ENCODE data around the gene FAHD1. TPM values are rescaled to one million over a fixed set of nuclear protein-coding genes. Genes with fewer than 3 reads are reported as not detected.

FAHD1 gene
- total RNA-seq, 5 donors from 2014 or later (not counting 1 experiment from before 2014, with no cell fraction given), result 6.2 to 15.3 (median 11.2) TPM

DNA sequence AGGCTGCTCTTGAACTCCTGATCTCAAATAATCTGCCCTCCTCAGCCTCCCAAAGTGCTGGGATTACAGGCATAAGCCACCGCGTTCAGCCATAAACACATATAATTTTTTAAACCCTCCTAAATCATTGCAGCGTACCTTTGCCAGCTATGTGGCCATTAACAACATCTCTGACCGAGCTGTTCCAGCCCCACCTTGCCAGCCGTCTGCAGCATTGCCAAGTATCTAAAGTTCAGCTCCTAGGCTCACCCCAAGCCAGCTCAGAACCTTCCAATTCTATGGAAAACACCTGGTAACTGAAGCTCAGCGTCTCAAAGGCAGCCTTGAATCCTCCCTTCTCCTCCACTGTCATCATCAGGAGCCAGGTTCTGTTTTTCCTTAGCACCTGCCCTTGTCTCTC is 50.1 kb downstream of the FAHD1 start:
- Mint-ChIP-seq H3K36me3 (no peaks in the 10 kb centered on the region), H3K4me3 (no peak overlapping the region), H3K9me3 (no peaks in the 10 kb centered on the region), H3K27me3 (peaks cover 30 to 42% of the 10 kb centered on the region in 2 donors), H3K27ac (peak overlapping the region in 1 of 2 donors; percentile 31), H3K4me1 (peaks cover 4 to 5% (median 4%) of the 10 kb centered on the region in 3 donors)
- CTCF ChIA-PET, result no interaction called here
- no peak overlapping the region for H3K27ac ChIP-seq (ENCODE audit: low read length)
- no peaks in the 10 kb centered on the region for H3K36me3 ChIP-seq (ENCODE audit: control insufficient read depth in 2 of 2, extremely low read depth in 1 of 2, insufficient read depth in 1 of 2, low read length in 1 of 2)
- no peaks in the 10 kb centered on the region for H3K9me3 ChIP-seq
- WGBS (ENCODE audit: insufficient coverage), result 74% methylated on average over 6 of the region's 6 CpGs
- DNase-seq (no peak), ATAC-seq (replicated peaks in 1 of 4) (no peak)
- no peak overlapping the region for H3K4me3 ChIP-seq (ENCODE audit: control insufficient read depth in 1 of 2, extremely low read depth in 1 of 2, low read length in 1 of 2)
- peaks cover 2 to 54% of the 10 kb centered on the region in 2 experiments for H3K27me3 ChIP-seq (replicated peaks in 1 of 2; ENCODE audit: control insufficient read depth in 2 of 2, extremely low read depth in 1 of 2, insufficient read depth in 2 of 2, low read length in 1 of 2)
- POLR2A ChIA-PET, result no interaction called here
- H3K4me1 ChIP-seq (ENCODE audit: control insufficient read depth in 1 of 2, extremely low read depth in 1 of 2, insufficient read depth in 2 of 2, low read length in 2 of 2), result peaks cover 0 to 7% of the 10 kb centered on the region in 2 experiments

DNA sequence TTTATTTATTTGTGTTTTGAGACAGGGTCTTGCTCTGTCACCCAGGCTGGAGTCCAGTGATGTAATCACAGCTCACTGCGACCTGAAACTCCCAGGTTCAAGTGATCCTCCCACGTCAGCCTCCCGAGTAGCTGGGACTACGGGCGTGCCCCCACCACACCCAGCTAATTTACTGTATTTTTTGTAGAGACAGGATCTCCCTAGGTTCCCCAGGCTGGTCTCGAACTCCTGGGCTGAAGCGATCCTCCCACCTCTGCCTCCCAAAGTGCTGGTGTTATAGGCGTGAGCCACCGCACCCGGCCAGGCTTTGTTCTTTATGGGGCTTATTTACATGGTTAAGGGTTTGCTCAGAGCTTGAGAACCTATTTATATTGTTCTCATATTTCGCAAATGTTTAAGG is 50.8 kb downstream of the FAHD1 start:
- ChIA-PET POLR2A (no interaction called here), CTCF (no interaction called here)
- peaks cover 2 to 50% of the 10 kb centered on the region in 2 experiments for H3K27me3 ChIP-seq (replicated peaks in 1 of 2; ENCODE audit: control insufficient read depth in 2 of 2, extremely low read depth in 1 of 2, insufficient read depth in 2 of 2, low read length in 1 of 2)
- no CpG with 5 or more reads among the region's 11 CpGs for WGBS (ENCODE audit: insufficient coverage)
- H3K9me3 ChIP-seq, result no peaks in the 10 kb centered on the region
- H3K4me1 Mint-ChIP-seq, result no peaks in the 10 kb centered on the region
- no peak overlapping the region for H3K27ac ChIP-seq (ENCODE audit: low read length)
- no peaks in the 10 kb centered on the region for H3K9me3 Mint-ChIP-seq
- DNase-seq (no peak), ATAC-seq (replicated peaks in 1 of 4) (no peak)
- H3K27ac Mint-ChIP-seq, result no peak overlapping the region
- no peaks in the 10 kb centered on the region for H3K4me1 ChIP-seq (ENCODE audit: control insufficient read depth in 1 of 2, extremely low read depth in 1 of 2, insufficient read depth in 2 of 2, low read length in 2 of 2)
- no peak overlapping the region for H3K4me3 ChIP-seq (ENCODE audit: control insufficient read depth in 1 of 2, extremely low read depth in 1 of 2, low read length in 1 of 2)
- H3K27me3 Mint-ChIP-seq, result peaks cover 26 to 38% of the 10 kb centered on the region in 2 donors
- H3K36me3 Mint-ChIP-seq, result no peaks in the 10 kb centered on the region
- no peaks in the 10 kb centered on the region for H3K36me3 ChIP-seq (ENCODE audit: control insufficient read depth in 2 of 2, extremely low read depth in 1 of 2, insufficient read depth in 1 of 2, low read length in 1 of 2)
- H3K4me3 Mint-ChIP-seq, result no peak overlapping the region

DNA sequence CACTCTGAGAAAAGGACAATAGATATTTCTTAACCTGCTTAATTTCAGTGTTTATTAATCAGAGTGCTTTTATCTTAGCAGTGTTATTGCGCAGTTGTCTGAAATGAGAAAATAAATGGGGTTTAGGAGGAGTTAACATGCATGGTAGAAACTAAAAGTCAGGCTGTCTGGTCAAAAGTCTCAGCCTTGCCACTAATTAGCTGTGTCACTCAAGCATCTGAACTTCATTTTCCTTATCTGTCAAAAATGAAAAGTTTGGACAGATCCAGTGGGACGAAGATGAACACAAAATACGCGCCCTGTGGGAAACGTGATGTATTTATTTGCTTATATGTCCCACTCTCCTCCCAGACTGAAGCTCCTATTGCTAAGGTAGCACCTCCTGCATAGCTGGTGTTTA is 51.2 kb downstream of the FAHD1 start:
- H3K27me3 ChIP-seq (replicated peaks in 1 of 2; ENCODE audit: control insufficient read depth in 2 of 2, extremely low read depth in 1 of 2, insufficient read depth in 2 of 2, low read length in 1 of 2), result peaks cover 2 to 46% of the 10 kb centered on the region in 2 experiments
- POLR2A ChIA-PET, result no interaction called here
- no peak for ATAC-seq (replicated peaks in 1 of 4)
- H3K27ac ChIP-seq (ENCODE audit: low read length), result no peak overlapping the region
- Mint-ChIP-seq H3K27me3 (peaks cover 26 to 35% of the 10 kb centered on the region in 2 donors), H3K27ac (no peak overlapping the region), H3K9me3 (no peaks in the 10 kb centered on the region), H3K36me3 (no peaks in the 10 kb centered on the region), H3K4me3 (no peak overlapping the region), H3K4me1 (no peaks in the 10 kb centered on the region)
- no peaks in the 10 kb centered on the region for H3K9me3 ChIP-seq
- no peak overlapping the region for H3K4me3 ChIP-seq (ENCODE audit: control insufficient read depth in 1 of 2, extremely low read depth in 1 of 2, low read length in 1 of 2)
- H3K4me1 ChIP-seq (ENCODE audit: control insufficient read depth in 1 of 2, extremely low read depth in 1 of 2, insufficient read depth in 2 of 2, low read length in 2 of 2), result no peaks in the 10 kb centered on the region
- no peak for DNase-seq
- no peaks in the 10 kb centered on the region for H3K36me3 ChIP-seq (ENCODE audit: control insufficient read depth in 2 of 2, extremely low read depth in 1 of 2, insufficient read depth in 1 of 2, low read length in 1 of 2)
- WGBS (ENCODE audit: insufficient coverage), result 100% methylated on average over 1 of the region's 5 CpGs
- CTCF ChIA-PET, result no interaction called here

Other genes starting within 250 kb of the FAHD1 start
- 10 to 100 TPM in 2 of 5 donors, 1 to 10 TPM in 3; 5.5 to 19.8 (median 8.1) TPM for gene IFT140, start 215.1 kb upstream of the FAHD1 start, total RNA-seq
- 10 to 100 TPM; 26.4 to 36.4 (median 33.0) TPM for gene CRAMP1, start 214.8 kb upstream of the FAHD1 start, total RNA-seq
- gene JPT2, start 148.9 kb upstream of the FAHD1 start, total RNA-seq, result 10 to 100 TPM; 13.8 to 51.1 (median 41.3) TPM
- gene MAPK8IP3, start 121.0 kb upstream of the FAHD1 start, total RNA-seq, result 100 to 1,000 TPM; 216 to 309 (median 290) TPM
- 10 to 100 TPM; 45.1 to 95.9 (median 87.5) TPM for gene NME3, start 55.7 kb upstream of the FAHD1 start, total RNA-seq
- 10 to 100 TPM; 23.0 to 50.6 (median 34.5) TPM for gene EME2, start 54.4 kb upstream of the FAHD1 start, total RNA-seq
- gene MRPS34, start 54.1 kb upstream of the FAHD1 start, total RNA-seq, result 10 to 100 TPM; 37.5 to 91.2 (median 77.9) TPM
- gene SPSB3, start 44.6 kb upstream of the FAHD1 start, total RNA-seq, result 100 to 1,000 TPM in 3 of 5 donors, 10 to 100 TPM in 2; 67.3 to 162 (median 139) TPM
- 10 to 100 TPM; 41.2 to 77.0 (median 74.3) TPM for gene NUBP2, start 44.2 kb upstream of the FAHD1 start, total RNA-seq
- 1 to 10 TPM in 2 of 5 donors, under 1 TPM in 3; 0.50 to 1.9 (median 0.88) TPM for gene IGFALS, start 33.5 kb upstream of the FAHD1 start, total RNA-seq
- gene HAGH, start 381 bp upstream of the FAHD1 start, total RNA-seq, result 100 to 1,000 TPM in 1 of 5 donors, 10 to 100 TPM in 4; 37.6 to 102 (median 70.7) TPM
- under 1 TPM in 1 of 5 donors, not detected in 4; 0.26 TPM for gene MEIOB, start 45.0 kb downstream of the FAHD1 start, total RNA-seq
- not detected for gene HS3ST6, start 91.2 kb downstream of the FAHD1 start, total RNA-seq
- gene MSRB1, start 116.0 kb downstream of the FAHD1 start, total RNA-seq, result 10 to 100 TPM in 2 of 5 donors, 1 to 10 TPM in 3; 5.6 to 11.9 (median 9.6) TPM
- not detected for gene RPL3L, start 127.5 kb downstream of the FAHD1 start, total RNA-seq
- gene NDUFB10, start 132.3 kb downstream of the FAHD1 start, total RNA-seq, result 10 to 100 TPM; 46.3 to 96.5 (median 84.4) TPM
- 1,000 to 10,000 TPM; 3,208 to 3,662 (median 3,410) TPM for gene RPS2, start 137.6 kb downstream of the FAHD1 start, total RNA-seq
- gene RNF151, start 139.7 kb downstream of the FAHD1 start, total RNA-seq, result under 1 TPM in 3 of 5 donors, not detected in 2; 0.38 to 0.66 (median 0.44) TPM
- 10 to 100 TPM; 21.1 to 45.6 (median 36.9) TPM for gene TBL3, start 144.8 kb downstream of the FAHD1 start, total RNA-seq
- 1 to 10 TPM in 2 of 5 donors, under 1 TPM in 2, not detected in 1; 0.78 to 2.2 (median 1.3) TPM for gene NOXO1, start 154.3 kb downstream of the FAHD1 start, total RNA-seq
- gene GFER, start 157.0 kb downstream of the FAHD1 start, total RNA-seq, result 10 to 100 TPM; 16.1 to 31.9 (median 22.0) TPM
- gene SYNGR3, start 162.8 kb downstream of the FAHD1 start, total RNA-seq, result 1 to 10 TPM; 1.1 to 5.7 (median 1.7) TPM
- 10 to 100 TPM; 44.3 to 73.7 (median 68.8) TPM for gene ZNF598, start 182.6 kb downstream of the FAHD1 start, total RNA-seq
- under 1 TPM in 2 of 5 donors, not detected in 3; 0.43 to 0.44 TPM for gene NPW, start 192.6 kb downstream of the FAHD1 start, total RNA-seq
- gene NHERF2, start 199.7 kb downstream of the FAHD1 start, total RNA-seq, result 1 to 10 TPM; 2.9 to 6.8 (median 5.8) TPM
- gene NTHL1, start 220.6 kb downstream of the FAHD1 start, total RNA-seq, result 10 to 100 TPM in 3 of 5 donors, 1 to 10 TPM in 2; 5.8 to 24.1 (median 18.3) TPM
- 100 to 1,000 TPM; 134 to 181 (median 161) TPM for gene TSC2, start 220.8 kb downstream of the FAHD1 start, total RNA-seq

Measured in T-cell (primary cell).